GM19455 (cell line): Measurements from ENCODE around the gene NDUFA8.

Source experiments
- ATAC-seq: cut with Tn5 transposase; IDR thresholded peaks from one replicate; pipeline ENCODE4 v1.9.1; 2021; ENCODE audit not compliant: unreplicated experiment

Gene NDUFA8

GRCh38 chr9:122186301-122186700, 26.7 kb upstream of the NDUFA8 start:
- no peak for ATAC-seq

GRCh38 chr9:122184551-122184950, 25.0 kb upstream of the NDUFA8 start:
- ATAC-seq = no peak

GRCh38 chr9:122183501-122183900, 23.9 kb upstream of the NDUFA8 start:
- ATAC-seq = no peak

GRCh38 chr9:122180633-122181032, 21.1 kb upstream of the NDUFA8 start:
- ATAC-seq = no peak

- ATAC-seq = no peak
These were observed 20.1 kb upstream of the NDUFA8 start for GRCh38 chr9:122179690-122180074.

GRCh38 chr9:122179054-122179689, 19.6 kb upstream of the NDUFA8 start:
- no peak for ATAC-seq

GRCh38 chr9:122176916-122177315, 17.3 kb upstream of the NDUFA8 start:
- ATAC-seq = no peak

GRCh38 chr9:122173670-122174069, 14.1 kb upstream of the NDUFA8 start:
- no peak for ATAC-seq

- ATAC-seq = no peak
These were observed 12.6 kb upstream of the NDUFA8 start for GRCh38 chr9:122172131-122172530.

GRCh38 chr9:122168356-122168755, 8.8 kb upstream of the NDUFA8 start:
- ATAC-seq = no peak

GRCh38 chr9:122164286-122164685, 4.7 kb upstream of the NDUFA8 start:
- no peak for ATAC-seq

GRCh38 chr9:122162415-122162814, 2.8 kb upstream of the NDUFA8 start:
- no peak for ATAC-seq

GRCh38 chr9:122159925-122160246, 307 bp upstream of the NDUFA8 start:
- ATAC-seq = no peak

- ATAC-seq = no peak
These were observed 1.4 kb downstream of the NDUFA8 start for GRCh38 chr9:122158202-122158601.

GRCh38 chr9:122155796-122156195, 3.8 kb downstream of the NDUFA8 start:
- no peak for ATAC-seq

GRCh38 chr9:122151267-122151828, 8.2 kb downstream of the NDUFA8 start:
- ATAC-seq = no peak

GRCh38 chr9:122145592-122145863, 14.1 kb downstream of the NDUFA8 start:
- no peak for ATAC-seq

GRCh38 chr9:122144836-122145591, 14.6 kb downstream of the NDUFA8 start:
- no peak for ATAC-seq

- no peak for ATAC-seq
These were observed 15.6 kb downstream of the NDUFA8 start for GRCh38 chr9:122143876-122144405.

GRCh38 chr9:122143296-122143695, 16.3 kb downstream of the NDUFA8 start:
- no peak for ATAC-seq

- no peak for ATAC-seq
These were observed 17.9 kb downstream of the NDUFA8 start for GRCh38 chr9:122141671-122142070.

- ATAC-seq = no peak
These were observed 19.0 kb downstream of the NDUFA8 start for GRCh38 chr9:122140368-122141193.
